Middle frontal gyrus (tissue), 1 donor: ENCODE results near the gene ZNF790.

Source experiments
- DNase-seq: peaks from one replicate; pipeline ENCODE4 v3.0.0-alpha.2; 2015; ENCODE audit warnings: low spot score; ENCODE audit errors: extremely low spot score

The ZNF790 gene

DNA sequence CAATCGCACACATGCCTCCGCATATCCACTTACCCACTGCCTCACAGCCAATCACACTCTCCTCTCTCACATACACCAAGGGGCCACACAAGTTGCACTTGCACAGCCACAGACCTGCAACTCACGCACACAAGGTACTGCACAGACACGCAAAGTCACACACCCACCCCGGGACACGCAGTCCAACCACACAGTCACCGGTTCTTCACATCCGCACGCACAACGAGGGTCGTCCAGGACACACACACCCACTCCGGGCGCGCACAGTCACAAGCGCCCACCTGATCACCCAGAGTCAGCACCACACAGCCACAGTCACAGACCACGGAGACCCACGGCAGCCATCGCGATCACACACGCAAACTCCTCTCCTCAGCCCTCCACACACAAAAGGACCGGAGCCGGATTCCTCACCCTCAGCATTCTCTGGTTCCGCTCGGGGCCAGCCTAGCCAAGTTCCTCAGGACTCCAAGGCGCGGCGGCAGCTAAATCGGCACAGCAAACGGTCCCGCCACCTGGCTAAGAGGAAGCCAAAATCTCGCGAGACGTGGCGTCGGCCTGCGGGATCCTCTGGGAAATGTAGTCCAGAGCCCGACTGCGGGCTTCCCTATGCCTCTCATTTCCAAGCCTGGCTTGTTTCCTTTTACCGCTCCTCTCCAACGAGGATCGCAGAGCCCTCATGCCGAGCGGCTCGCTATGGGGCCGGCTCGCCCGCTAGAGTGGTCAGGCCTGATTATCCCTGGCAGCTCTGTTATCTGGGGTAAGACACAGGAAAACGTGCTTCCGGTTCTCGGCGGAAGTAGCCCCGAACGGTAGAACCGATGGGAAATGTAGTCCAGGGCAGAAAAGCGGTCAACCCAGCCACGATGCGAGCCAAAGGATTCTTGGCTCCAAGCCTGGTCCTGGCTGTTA is 65.6 kb downstream of the ZNF790 start, which contains the start of gene ZNF850:
Gene ZNF850, minus strand, starts transcription at position 497 of the 912 bp plus-strand sequence. CDS start 10,201 bp downstream, outside the sequence.
- DNase-seq, result peak; percentile 86

DNA sequence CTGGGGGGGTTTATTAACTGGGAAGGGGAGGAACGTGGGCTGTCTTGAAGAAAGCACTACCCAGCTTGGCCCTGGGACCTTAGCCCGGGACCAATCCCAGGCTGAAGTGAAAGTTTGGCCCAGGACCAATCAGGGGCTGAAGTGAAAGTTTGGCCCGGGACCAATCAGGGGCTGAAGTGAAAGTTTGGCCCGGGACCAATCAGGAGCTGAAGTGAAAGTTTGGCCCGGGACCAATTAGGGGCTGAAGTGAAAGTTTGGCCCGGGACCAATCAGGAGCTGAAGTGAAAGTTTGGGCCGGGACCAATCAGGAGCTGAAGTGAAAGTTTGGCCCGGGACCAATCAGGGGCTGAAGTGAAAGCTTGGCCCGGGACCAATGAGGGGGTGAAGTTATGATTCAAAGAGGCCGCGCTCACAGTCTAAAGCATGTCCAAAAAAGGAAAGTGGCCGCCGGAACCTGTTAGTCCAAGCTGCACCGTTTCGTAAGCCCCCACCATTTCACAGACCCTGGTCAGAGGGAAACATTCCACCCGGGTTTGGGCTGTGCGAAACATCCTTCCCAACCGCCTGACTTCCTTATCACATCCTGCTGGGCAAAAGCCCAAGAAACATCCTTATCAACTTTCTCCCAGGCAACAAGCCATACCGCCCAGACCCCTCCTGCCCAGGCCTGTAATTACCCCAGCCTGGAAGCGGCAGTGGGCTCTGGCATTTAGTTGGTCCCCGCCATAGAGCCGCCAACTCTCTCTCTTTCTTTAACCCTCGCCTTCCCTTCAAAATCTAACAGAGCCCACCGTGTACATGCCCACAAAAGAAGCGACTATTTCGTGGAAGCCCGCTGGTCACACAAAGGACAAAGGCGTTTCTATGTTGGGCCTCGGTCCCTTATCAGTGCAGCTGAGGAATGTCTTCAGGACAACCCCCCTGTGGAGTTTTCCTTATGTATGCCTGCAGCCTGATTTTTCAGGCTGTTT is 66.6 kb downstream of the ZNF790 start:
- DNase-seq, result no peak
